GM10248 (cell line): ENCODE data around the gene PPP3R1.

Source experiments
- CTCF ChIA-PET: fragments of 300-600 bp; sonication (Branson Sonifier 250); formaldehyde crosslinking; extraction: SDS; loops from one replicate; lab custom pipeline; 2021; ENCODE audit warnings: antibody characterized with exemption; lab: Yijun Ruan, JAX
- POLR2A ChIA-PET: fragments of 350-650 bp; sonication (Branson Sonifier 250); formaldehyde crosslinking; extraction: SDS; loops from one replicate; lab custom pipeline; 2020; ENCODE audit warnings: antibody characterized with exemption; lab: Yijun Ruan, JAX
- DNase-seq: peaks from one replicate; pipeline ENCODE4 v3.0.0; 2012; ENCODE audit errors: extremely low spot score
- CTCF ChIP-seq: IDR thresholded peaks from 2 replicates; pipeline ENCODE4 v1.5.1; 2012; ENCODE audit warnings: mild to moderate bottlenecking, low read depth; ENCODE audit errors: extremely low read depth, missing control alignments, control extremely low read depth

The PPP3R1 gene

GRCh38 chr2:68234405-68234804 is 17.9 kb downstream of the PPP3R1 start:
- POLR2A ChIA-PET: no interaction called here
- CTCF ChIA-PET: interaction anchor here (0.9 to 2.6 kb wide), 5 partner anchors 9 to 207 kb away, joined by 3 to 7 read pairs (median 5); no protein-coding TSS in a partner anchor
- DNase-seq: no peak

DNA sequence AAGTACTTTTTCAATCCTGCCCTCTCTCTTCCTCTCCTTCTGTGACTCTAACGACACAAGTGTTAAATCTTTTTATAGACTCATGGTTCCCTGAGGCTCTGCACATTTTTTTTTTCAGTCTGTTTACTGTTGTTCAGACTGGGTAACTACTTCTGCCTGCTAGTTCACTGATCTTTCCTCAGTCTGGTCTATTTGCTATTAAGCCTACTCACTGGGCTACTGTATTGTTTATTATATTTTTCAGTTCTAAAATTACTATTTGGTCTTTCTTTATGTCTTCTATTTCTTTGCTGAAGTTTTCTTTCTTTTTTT is 21.3 kb downstream of the PPP3R1 start:
- CTCF ChIA-PET: interaction anchor here (1.1 to 2.0 kb wide), 5 partner anchors 13 to 45 kb away, joined by 3 to 5 read pairs (median 5); no protein-coding TSS in a partner anchor
- no peak for TF ChIP-seq CTCF
- POLR2A ChIA-PET: interaction anchor here (1.4 kb wide), 1 partner anchor 9 kb away, joined by 3 read pairs; no protein-coding TSS in a partner anchor
- no peak for DNase-seq

More at GRCh38 chr2:68234405-68234804, 17.9 kb downstream of the PPP3R1 start:
- no peak for TF ChIP-seq CTCF

GRCh38 chr2:68230241-68231060 is 21.9 kb downstream of the PPP3R1 start:
- no peak for DNase-seq
- TF ChIP-seq CTCF: no peak
- ChIA-PET POLR2A (interaction anchor here (1.4 kb wide), 1 partner anchor 9 kb away, joined by 3 read pairs; no protein-coding TSS in a partner anchor), CTCF (interaction anchor here (0.9 to 2.0 kb wide), 8 partner anchors 11 to 51 kb away, joined by 3 to 7 read pairs (median 4); no protein-coding TSS in a partner anchor)

GRCh38 chr2:68226794-68227193 is 25.5 kb downstream of the PPP3R1 start:
- POLR2A ChIA-PET: no interaction called here
- CTCF ChIA-PET: interaction anchor here (1.3 to 2.0 kb wide), 4 partner anchors 10 to 215 kb away, joined by 3 to 16 read pairs (median 4); no protein-coding TSS in a partner anchor

GRCh38 chr2:68225119-68225632 is 27.2 kb downstream of the PPP3R1 start:
- DNase-seq: peak; percentile 22
- POLR2A ChIA-PET: no interaction called here
- TF ChIP-seq CTCF: peak; percentile 61
- CTCF ChIA-PET: interaction anchor here (0.7 to 5.6 kb wide), 15 partner anchors 9 to 90 kb away, joined by 3 to 32 read pairs (median 4); no protein-coding TSS in a partner anchor

More at GRCh38 chr2:68226794-68227193, 25.5 kb downstream of the PPP3R1 start:
- DNase-seq: no peak
- no peak for TF ChIP-seq CTCF

DNA sequence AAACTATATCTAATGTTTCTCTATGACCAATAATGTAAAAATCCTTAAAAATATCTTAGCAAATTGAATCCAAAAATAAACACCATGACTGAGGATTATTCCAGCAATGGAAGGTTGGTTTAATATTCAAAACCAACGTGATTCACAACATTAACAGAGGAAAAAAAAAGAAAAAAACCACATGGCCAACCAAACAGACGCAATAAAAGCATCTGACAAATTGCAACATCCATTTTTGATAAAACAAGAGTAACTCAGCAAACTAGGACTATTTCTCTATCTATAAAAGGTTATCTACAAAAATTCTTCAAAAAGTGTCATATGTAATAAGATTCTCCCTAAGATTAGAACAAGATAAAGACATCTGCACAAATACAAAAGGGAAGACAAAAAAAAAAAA is 28.9 kb downstream of the PPP3R1 start:
- DNase-seq: no peak
- CTCF ChIA-PET: interaction anchor here (1.7 to 5.6 kb wide), 3 partner anchors 9 to 31 kb away, joined by 3 to 32 read pairs (median 4); no protein-coding TSS in a partner anchor
- TF ChIP-seq CTCF: no peak
- POLR2A ChIA-PET: interaction anchor here (0.7 kb wide), 1 partner anchor 146 kb away, joined by 3 read pairs; no protein-coding TSS in a partner anchor
